Endothelial cell of umbilical vein (primary cell): ENCODE measurements around the gene CLDN22. TPM values are rescaled to one million over a fixed set of nuclear protein-coding genes. Genes with fewer than 3 reads are reported as not detected.

Source experiments
- BruUV-seq: library from RNA; stranded (reverse); fragments of 400-500 nt; replicated peaks from 2 replicates; lab custom pipeline; 2021; lab: Mats Ljungman, UMichigan
- CTCF ChIA-PET: fragments of 300-600, 350-600 bp; sonication (Branson Sonifier 250); formaldehyde crosslinking; loops from one replicate; lab custom pipeline; 2021; ENCODE audit warnings: antibody characterized with exemption, inconsistent platforms; lab: Charles Lee
- POLR2A ChIA-PET: fragments of 300-600, 350-600 bp; sonication (Branson Sonifier 250); formaldehyde crosslinking; loops from one replicate; lab custom pipeline; 2021; ENCODE audit warnings: antibody characterized with exemption, inconsistent platforms; lab: Charles Lee
- DNase-seq: peaks from one replicate; pipeline ENCODE4 v3.0.0-alpha.2; 2011; ENCODE audit warnings: low read depth, low spot score
- FAIRE-seq: peaks from 2 replicates; lab custom pipeline; 2011; peaks lifted over from hg19 to GRCh38; lab: Jason Lieb, UNC
- H2AFZ ChIP-seq: 2 replicates; pipeline ENCODE4 v1.6.0; 2012; ENCODE audit warnings: low read depth, low read length, control low read depth, inconsistent platforms
- H3K27ac ChIP-seq: 2 replicates; pipeline ENCODE4 v1.5.1; 2011; ENCODE audit warnings: low read depth, mild to moderate bottlenecking, control low read depth, low read length, moderate library complexity; ENCODE audit not compliant: insufficient read depth
- H3K27me3 ChIP-seq, 2 experiments: 2 replicates each; pipeline versions ENCODE4 v1.6.0 to v1.6.1; 2011; ENCODE audit warnings: low read length in 2 of 2, mixed read lengths in 1 of 2; ENCODE audit not compliant: control insufficient read depth in 2 of 2, insufficient read depth in 2 of 2
- H3K36me3 ChIP-seq, 2 experiments: 2 replicates in 1 of 2; 3 replicates in 1 of 2; pipeline ENCODE4 v1.5.1; 2011; ENCODE audit warnings: low read length in 2 of 2, mild to moderate bottlenecking in 1 of 2, moderate library complexity in 1 of 2; ENCODE audit not compliant: control insufficient read depth in 2 of 2, insufficient read depth in 2 of 2; ENCODE audit errors: extremely low read depth in 1 of 2
- H3K4me1 ChIP-seq: 3 replicates; pipeline ENCODE4 v1.5.1; 2011; ENCODE audit warnings: mild to moderate bottlenecking, low read length; ENCODE audit not compliant: control insufficient read depth, insufficient read depth; ENCODE audit errors: extremely low read depth
- H3K4me2 ChIP-seq: 2 replicates; pipeline ENCODE4 v1.6.1; 2011; ENCODE audit warnings: low read length, control low read depth, mixed read lengths; ENCODE audit not compliant: insufficient read depth
- H3K4me3 ChIP-seq, 3 experiments: fragments of 200-600 bp in 1 of 3; sonication (generic), shearing (Covaris generic) in 1 of 3; replicated peaks in 1 of 3; 2 replicates each; pipeline ENCODE4 v1.5.1; 2011 to 2016; ENCODE audit warnings: control low read depth in 3 of 3, low read length in 3 of 3, mild to moderate bottlenecking in 2 of 3, inconsistent platforms in 1 of 3, low read depth in 1 of 3, moderate library complexity in 1 of 3; ENCODE audit not compliant: insufficient read depth in 1 of 3
- H3K79me2 ChIP-seq: 2 replicates; pipeline ENCODE4 v1.6.0; 2012; ENCODE audit warnings: low read length, inconsistent platforms; ENCODE audit not compliant: control insufficient read depth, insufficient read depth
- H3K9ac ChIP-seq: replicated peaks from 2 replicates; pipeline ENCODE3; 2011; ENCODE audit warnings: low read length, control low read depth; ENCODE audit not compliant: insufficient read depth; ENCODE audit errors: extremely low read depth
- H3K9me1 ChIP-seq: replicated peaks from 3 replicates; pipeline ENCODE4 v1.6.0; 2011; ENCODE audit warnings: mild to moderate bottlenecking, low read length; ENCODE audit not compliant: control insufficient read depth, insufficient read depth; ENCODE audit errors: extremely low read depth
- H3K9me3 ChIP-seq: replicated peaks from 2 replicates; pipeline ENCODE4 v1.5.1; 2012; ENCODE audit warnings: low read length, inconsistent platforms; ENCODE audit not compliant: control insufficient read depth, insufficient read depth
- H4K20me1 ChIP-seq: replicated peaks from 2 replicates; pipeline ENCODE3; 2011; ENCODE audit warnings: mild to moderate bottlenecking, low read length; ENCODE audit not compliant: control insufficient read depth, insufficient read depth; ENCODE audit errors: extremely low read depth
- EZH2 ChIP-seq: IDR thresholded peaks from 2 replicates; pipeline ENCODE4 v1.6.1; 2012; ENCODE audit warnings: borderline replicate concordance, low read depth, mild to moderate bottlenecking, moderate library complexity, low read length, inconsistent platforms; ENCODE audit not compliant: severe bottlenecking
- FOS ChIP-seq: IDR thresholded peaks from 2 replicates; pipeline ENCODE4 v1.6.1; 2011; ENCODE audit warnings: mild to moderate bottlenecking, low read length, moderate library complexity, borderline replicate concordance; ENCODE audit not compliant: insufficient read depth
- GATA2 ChIP-seq: IDR thresholded peaks from 2 replicates; pipeline ENCODE4 v1.7.0; 2011; ENCODE audit warnings: low read depth, mild to moderate bottlenecking, moderate library complexity, mixed read lengths, low read length; ENCODE audit not compliant: insufficient read length, insufficient read depth
- JUN ChIP-seq: IDR thresholded peaks from 2 replicates; pipeline ENCODE4 v1.6.1; 2011; ENCODE audit warnings: borderline replicate concordance, low read depth; ENCODE audit not compliant: insufficient read length, insufficient read depth
- MYC ChIP-seq: IDR thresholded peaks from one replicate; pipeline ENCODE4 v1.6.1; 2011; ENCODE audit warnings: mild to moderate bottlenecking, low read depth, low read length
- POLR2A ChIP-seq: IDR thresholded peaks from 2 replicates; pipeline ENCODE4 v1.6.1; 2012; ENCODE audit warnings: low read depth, mild to moderate bottlenecking, control low read depth, low read length
- dilution Hi-C: fragments of 300-500 bp; cut with MboI; formaldehyde crosslinking; loops from one replicate; pipeline ENCODE4 v1.15.0; 2019; ENCODE audit warnings: low sequenced_read_pairs; ENCODE audit not compliant: extremely low pct_ligation_motif_present
- intact Hi-C: fragments of 100-400 bp; cut with micrococcal nuclease; formaldehyde crosslinking; loops from one replicate; pipeline ENCODE4 v1.10.0; 2022
- polyA plus RNA-seq, 4 experiments: library from polyadenylated mRNA; depleted of rRNA in 3 of 4; stranded (reverse) in 3 of 4; unstranded in 1 of 4; fragments of >200 nt; gene quantifications; 2 replicates each; pipeline versions ENCODE4 v1.2.1 to v1.2.3, GENCODE V29; 2011 to 2012; ENCODE audit warnings: missing spikeins in 1 of 4
- total RNA-seq: library from RNA; stranded (reverse); gene quantifications from 2 replicates; pipeline ENCODE4 v1.2.3, GENCODE V29; 2021
- TF ChIP-seq, protein P1 (sequence below), 2 donors: IDR thresholded peaks; 1 replicate in 1 of 2; 2 replicates in 1 of 2; pipeline ENCODE4 v1.5.1; 2011; ENCODE audit warnings: low read length in 2 of 2, mild to moderate bottlenecking in 2 of 2, moderate library complexity in 2 of 2, control low read depth in 1 of 2, inconsistent platforms in 1 of 2, low read depth in 1 of 2; ENCODE audit not compliant: insufficient read depth in 1 of 2; ENCODE audit errors: extremely low read depth in 1 of 2
- TF ChIP-seq, protein P2 (sequence below): IDR thresholded peaks from 2 replicates; pipeline ENCODE4 v1.6.1; 2011; ENCODE audit not compliant: insufficient read depth, insufficient read length

The CLDN22 gene
- total and polyA plus RNA-seq, 2 donors (not counting 3 experiments of a cell fraction or from before 2014, with no cell fraction given) = not detected

DNA sequence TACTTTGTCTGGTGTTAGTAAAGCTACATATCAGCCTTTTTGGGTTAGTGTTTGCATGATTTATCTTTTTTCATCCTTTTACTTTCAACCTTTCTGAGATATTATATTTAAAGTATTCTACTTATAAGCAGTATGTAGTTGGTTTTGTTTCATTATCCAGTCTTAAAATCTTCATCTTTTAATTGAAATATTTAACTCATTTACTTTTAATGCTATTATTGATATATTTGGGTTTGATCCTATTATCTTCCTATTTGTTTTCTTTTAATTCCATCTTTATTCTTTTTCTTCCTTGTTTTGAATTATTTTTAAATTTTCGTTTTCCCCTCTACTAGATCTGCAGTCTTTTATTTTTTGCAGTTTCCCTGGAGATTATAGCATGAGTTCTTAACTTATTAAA lies 44.0 kb downstream of the CLDN22 start:
- ChIA-PET CTCF (no interaction called here), POLR2A (no interaction called here)
- Histone ChIP-seq H3K36me3 (peaks cover 2% of the 10 kb centered on the region in 2 experiments), H3K9ac (no peak overlapping the region), H3K4me1 (no peaks in the 10 kb centered on the region), H3K79me2 (no peaks in the 10 kb centered on the region), H3K4me3 (no peak overlapping the region), H3K9me3 (peaks cover 1% of the 10 kb centered on the region), H2AFZ (no peak overlapping the region), H3K27ac (no peak overlapping the region), H3K4me2 (no peak overlapping the region), H3K27me3 (no peaks in the 10 kb centered on the region), H4K20me1 (no peaks in the 10 kb centered on the region), H3K9me1 (no peaks in the 10 kb centered on the region)
- DNase-seq = no peak
- FAIRE-seq = no peak
- dilution Hi-C loops = no loop called here
- no TSS peak for BruUV-seq
- TF ChIP-seq, protein P1, sequence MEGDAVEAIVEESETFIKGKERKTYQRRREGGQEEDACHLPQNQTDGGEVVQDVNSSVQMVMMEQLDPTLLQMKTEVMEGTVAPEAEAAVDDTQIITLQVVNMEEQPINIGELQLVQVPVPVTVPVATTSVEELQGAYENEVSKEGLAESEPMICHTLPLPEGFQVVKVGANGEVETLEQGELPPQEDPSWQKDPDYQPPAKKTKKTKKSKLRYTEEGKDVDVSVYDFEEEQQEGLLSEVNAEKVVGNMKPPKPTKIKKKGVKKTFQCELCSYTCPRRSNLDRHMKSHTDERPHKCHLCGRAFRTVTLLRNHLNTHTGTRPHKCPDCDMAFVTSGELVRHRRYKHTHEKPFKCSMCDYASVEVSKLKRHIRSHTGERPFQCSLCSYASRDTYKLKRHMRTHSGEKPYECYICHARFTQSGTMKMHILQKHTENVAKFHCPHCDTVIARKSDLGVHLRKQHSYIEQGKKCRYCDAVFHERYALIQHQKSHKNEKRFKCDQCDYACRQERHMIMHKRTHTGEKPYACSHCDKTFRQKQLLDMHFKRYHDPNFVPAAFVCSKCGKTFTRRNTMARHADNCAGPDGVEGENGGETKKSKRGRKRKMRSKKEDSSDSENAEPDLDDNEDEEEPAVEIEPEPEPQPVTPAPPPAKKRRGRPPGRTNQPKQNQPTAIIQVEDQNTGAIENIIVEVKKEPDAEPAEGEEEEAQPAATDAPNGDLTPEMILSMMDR (IDR thresholded peaks at IDR 0.05; ENCODE audit: extremely low read depth in 1 of 2, insufficient read depth in 1 of 2, low read depth in 1 of 2, low read length in 2 of 2) = no peak
- TF ChIP-seq EZH2 = no peak
- TF ChIP-seq JUN = no peak
- TF ChIP-seq GATA2 = no peak
- intact Hi-C loops = no loop called here

DNA sequence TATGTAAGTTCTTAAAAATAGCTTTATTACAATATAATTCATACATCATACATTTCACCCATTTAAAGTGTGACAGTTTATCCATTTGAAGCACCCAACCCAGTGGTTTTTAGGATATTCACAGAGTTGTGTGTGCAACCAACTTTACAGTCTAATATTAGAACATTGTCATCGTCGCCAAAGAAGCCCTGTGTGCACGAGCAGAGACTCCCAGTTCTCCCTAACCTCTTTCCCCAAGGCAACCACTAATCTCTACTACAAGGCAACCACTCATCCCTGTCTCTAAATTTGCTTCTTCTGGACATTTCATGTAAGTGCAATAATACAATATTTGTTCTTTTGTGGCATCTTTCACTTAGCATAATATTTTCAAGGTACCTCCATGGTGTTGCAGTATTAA lies 47.7 kb downstream of the CLDN22 start:
- Histone ChIP-seq H3K36me3 (peaks cover 2 to 4% of the 10 kb centered on the region in 2 experiments), H3K4me3 (no peak overlapping the region), H4K20me1 (no peaks in the 10 kb centered on the region), H3K4me2 (no peak overlapping the region), H3K4me1 (no peaks in the 10 kb centered on the region), H3K9ac (no peak overlapping the region), H2AFZ (no peak overlapping the region), H3K9me3 (peaks cover 1% of the 10 kb centered on the region), H3K27me3 (no peaks in the 10 kb centered on the region), H3K79me2 (no peaks in the 10 kb centered on the region), H3K9me1 (no peaks in the 10 kb centered on the region), H3K27ac (no peak overlapping the region)
- TF ChIP-seq JUN (no peak), MYC (no peak), POLR2A (no peak), GATA2 (no peak), EZH2 (no peak), FOS (no peak)
- TF ChIP-seq, protein P2, sequence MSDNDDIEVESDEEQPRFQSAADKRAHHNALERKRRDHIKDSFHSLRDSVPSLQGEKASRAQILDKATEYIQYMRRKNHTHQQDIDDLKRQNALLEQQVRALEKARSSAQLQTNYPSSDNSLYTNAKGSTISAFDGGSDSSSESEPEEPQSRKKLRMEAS = no peak
- ChIA-PET POLR2A (no interaction called here), CTCF (interaction anchor here (0.8 to 3.5 kb wide), 5 partner anchors 8 to 199 kb away, joined by 3 to 12 read pairs (median 5); no protein-coding TSS in a partner anchor)
- dilution Hi-C loops (loop anchor here (25.0 kb wide), 1 partner anchor 360 kb away; the partner anchor contains the start of gene DCTD), intact Hi-C loops (no loop called here)
- no TSS peak for BruUV-seq
- no peak for DNase-seq
- FAIRE-seq = no peak
